K562 (cell line): Measurements from ENCODE around the gene NOP16.

ENCODE experiments used
- ARHGAP35 ChIP-seq: fragments of 450-650 bp; IDR thresholded peaks from 2 replicates; pipeline ENCODE4 v1.6.1; 2018; ENCODE audit not compliant: partially characterized antibody
- DPF2 ChIP-seq: fragments of 450-650 bp; IDR thresholded peaks from 2 replicates; pipeline ENCODE4 v1.6.1; 2016
- MAX ChIP-seq: sonication (generic); formaldehyde crosslinking; IDR thresholded peaks from 2 replicates; pipeline ENCODE4 v1.9.0; 2022; ENCODE audit warnings: mild to moderate bottlenecking, missing genetic modification reagents
- MTA2 ChIP-seq: fragments of 450-650 bp; IDR thresholded peaks from 2 replicates; pipeline ENCODE4 v1.6.1; 2016; ENCODE audit warnings: low read depth
- RFX7 ChIP-seq: fragments of 250-450 bp; sonication (Bioruptor Pico); IDR thresholded peaks from 2 replicates; pipeline ENCODE4 v1.5.1; 2021; ENCODE audit warnings: mild to moderate bottlenecking
- SIRT6 ChIP-seq: IDR thresholded peaks from one replicate; pipeline ENCODE4 v1.6.1; 2012; ENCODE audit warnings: low read depth, mild to moderate bottlenecking, control low read depth, inconsistent platforms, low read length, moderate library complexity
- TEAD4 ChIP-seq, 2 experiments: sonication (generic) in 1 of 2; formaldehyde crosslinking in 1 of 2; IDR thresholded peaks; 2 replicates each; pipeline versions ENCODE4 v1.6.1 to v1.8.0; 2012 to 2022; ENCODE audit warnings: borderline replicate concordance in 1 of 2, inconsistent platforms in 1 of 2, low read length in 1 of 2, mild to moderate bottlenecking in 1 of 2, missing genetic modification reagents in 1 of 2
- ZNF431 ChIP-seq: sonication (generic); formaldehyde crosslinking; IDR thresholded peaks from 2 replicates; pipeline ENCODE4 v1.8.0; 2022; ENCODE audit warnings: mild to moderate bottlenecking, missing genetic modification reagents
- TF ChIP-seq, protein P1 (sequence below), 3 experiments: IDR thresholded peaks in 2 of 3; conservative IDR thresholded peaks in 1 of 3; 2 replicates each; pipeline ENCODE4 v1.5.1; 2011 to 2012; ENCODE audit warnings: low read length in 3 of 3, mild to moderate bottlenecking in 3 of 3, control low read depth in 2 of 3, improper control_type of control experiment in 1 of 3, inconsistent platforms in 1 of 3, low read depth in 1 of 3, mixed read lengths in 1 of 3, moderate library complexity in 1 of 3; ENCODE audit not compliant: insufficient read depth in 2 of 3
- TF ChIP-seq, protein P2 (sequence below): sonication (generic); formaldehyde crosslinking; IDR thresholded peaks from 2 replicates; pipeline ENCODE4 v1.8.1; 2023; ENCODE audit warnings: mild to moderate bottlenecking, missing genetic modification reagents

DNA sequence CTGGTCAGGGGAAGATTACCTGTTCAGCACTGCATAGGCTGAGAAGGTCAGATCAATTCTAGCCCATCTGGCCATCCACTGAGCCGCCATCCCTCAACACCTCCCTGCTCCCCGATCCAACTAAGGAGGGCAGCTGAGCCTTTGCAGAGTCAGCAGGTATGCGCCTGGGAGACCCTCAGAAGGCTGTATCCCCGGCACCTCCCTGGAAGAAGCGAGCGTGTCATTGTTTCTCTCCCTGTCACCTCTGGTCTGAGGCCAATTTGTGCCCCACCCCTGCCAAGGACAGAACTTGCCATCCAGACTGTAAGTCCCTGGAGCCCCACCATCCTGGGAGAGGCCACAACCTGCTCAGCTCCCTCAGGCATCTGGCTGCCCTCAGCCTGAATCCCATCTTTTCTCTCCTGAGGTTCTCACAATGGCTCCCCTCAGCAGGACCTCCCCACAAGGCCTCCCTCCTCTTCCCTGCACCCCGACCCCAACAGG is 25.4 kb upstream of the NOP16 start:
- TF ChIP-seq, protein P1, sequence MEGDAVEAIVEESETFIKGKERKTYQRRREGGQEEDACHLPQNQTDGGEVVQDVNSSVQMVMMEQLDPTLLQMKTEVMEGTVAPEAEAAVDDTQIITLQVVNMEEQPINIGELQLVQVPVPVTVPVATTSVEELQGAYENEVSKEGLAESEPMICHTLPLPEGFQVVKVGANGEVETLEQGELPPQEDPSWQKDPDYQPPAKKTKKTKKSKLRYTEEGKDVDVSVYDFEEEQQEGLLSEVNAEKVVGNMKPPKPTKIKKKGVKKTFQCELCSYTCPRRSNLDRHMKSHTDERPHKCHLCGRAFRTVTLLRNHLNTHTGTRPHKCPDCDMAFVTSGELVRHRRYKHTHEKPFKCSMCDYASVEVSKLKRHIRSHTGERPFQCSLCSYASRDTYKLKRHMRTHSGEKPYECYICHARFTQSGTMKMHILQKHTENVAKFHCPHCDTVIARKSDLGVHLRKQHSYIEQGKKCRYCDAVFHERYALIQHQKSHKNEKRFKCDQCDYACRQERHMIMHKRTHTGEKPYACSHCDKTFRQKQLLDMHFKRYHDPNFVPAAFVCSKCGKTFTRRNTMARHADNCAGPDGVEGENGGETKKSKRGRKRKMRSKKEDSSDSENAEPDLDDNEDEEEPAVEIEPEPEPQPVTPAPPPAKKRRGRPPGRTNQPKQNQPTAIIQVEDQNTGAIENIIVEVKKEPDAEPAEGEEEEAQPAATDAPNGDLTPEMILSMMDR (IDR thresholded peaks at IDR 0.05 in 2 of 3, conservative IDR thresholded peaks at IDR 0.05 in 1 of 3; ENCODE audit: insufficient read depth in 2 of 3, low read depth in 1 of 3, low read length in 3 of 3), result no peak
- TF ChIP-seq DPF2, result no peak
- TF ChIP-seq ZNF431 (CRISPR knock-in tag), result no peak
- TF ChIP-seq RFX7 (CRISPR knock-in tag), result no peak
- no peak for TF ChIP-seq MAX (CRISPR knock-in tag)
- TF ChIP-seq, protein P2, sequence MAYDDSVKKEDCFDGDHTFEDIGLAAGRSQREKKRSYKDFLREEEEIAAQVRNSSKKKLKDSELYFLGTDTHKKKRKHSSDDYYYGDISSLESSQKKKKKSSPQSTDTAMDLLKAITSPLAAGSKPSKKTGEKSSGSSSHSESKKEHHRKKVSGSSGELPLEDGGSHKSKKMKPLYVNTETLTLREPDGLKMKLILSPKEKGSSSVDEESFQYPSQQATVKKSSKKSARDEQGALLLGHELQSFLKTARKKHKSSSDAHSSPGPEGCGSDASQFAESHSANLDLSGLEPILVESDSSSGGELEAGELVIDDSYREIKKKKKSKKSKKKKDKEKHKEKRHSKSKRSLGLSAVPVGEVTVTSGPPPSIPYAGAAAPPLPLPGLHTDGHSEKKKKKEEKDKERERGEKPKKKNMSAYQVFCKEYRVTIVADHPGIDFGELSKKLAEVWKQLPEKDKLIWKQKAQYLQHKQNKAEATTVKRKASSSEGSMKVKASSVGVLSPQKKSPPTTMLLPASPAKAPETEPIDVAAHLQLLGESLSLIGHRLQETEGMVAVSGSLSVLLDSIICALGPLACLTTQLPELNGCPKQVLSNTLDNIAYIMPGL (CRISPR knock-in tag), result no peak
- TF ChIP-seq TEAD4 (IDR thresholded peaks at IDR 0.05; ENCODE audit: low read length), result no peak
- no peak for TF ChIP-seq TEAD4 (CRISPR knock-in tag; IDR thresholded peaks at IDR 0.05; ENCODE audit: borderline replicate concordance)
- no peak for TF ChIP-seq MTA2
- no peak for TF ChIP-seq ARHGAP35
- TF ChIP-seq SIRT6, result no peak
